ENCODE measurements around the gene NAP1L5. TPM values are rescaled to one million over a fixed set of nuclear protein-coding genes. Genes with fewer than 3 reads are reported as not detected.

NAP1L5 gene
- polyA plus RNA-seq, 2 of the 4 experiments (the other 2 are of a cell fraction): 2.4 to 3.0 TPM

DNA sequence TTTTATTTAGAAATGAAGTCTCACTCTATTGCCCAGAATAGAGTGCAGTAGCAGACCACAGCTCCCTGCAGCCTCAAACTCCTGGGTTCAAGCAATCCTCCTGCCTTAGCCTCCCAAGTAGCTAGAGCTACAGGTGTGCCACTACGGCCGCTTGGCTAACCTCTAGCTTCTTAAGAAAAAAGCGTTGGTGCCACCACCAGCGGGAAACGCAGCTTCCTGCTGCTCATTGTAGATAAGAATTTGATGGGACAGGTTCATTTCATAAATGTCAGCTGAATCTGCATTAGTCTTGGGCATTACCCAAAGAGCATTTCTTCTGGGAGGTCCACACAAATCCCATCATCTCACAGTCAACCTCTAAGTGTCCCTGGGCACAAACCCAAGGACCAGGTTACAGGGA lies 33.2 kb upstream of the NAP1L5 start:
- FAIRE-seq (no peak), ATAC-seq (no peak), DNase-seq (ENCODE audit: low read depth in 1 of 2, low spot score in 1 of 2) (no peak)
- Histone ChIP-seq H3K4me3 (no peak overlapping the region), H3K4me1 (no peaks in the 10 kb centered on the region), H3K27ac (no peak overlapping the region), H3K9me3 (no peaks in the 10 kb centered on the region), H3K4me2 (no peak overlapping the region)
- ChIA-PET POLR2A (no interaction called here), CTCF (no interaction called here)
- 96% methylated on average over 4 of the region's 5 CpGs for WGBS (ENCODE audit: missing lambda C conversion rate)
- TF ChIP-seq RAD21 (conservative IDR thresholded peaks at IDR 0.05 in 1 of 2, IDR thresholded peaks at IDR 0.05 in 1 of 2) (no peak), FOSB (CRISPR knock-in tag; IDR thresholded peaks at IDR 0.05) (no peak), CBX8 (IDR thresholded peaks at IDR 0.05) (no peak), ESRRA (IDR thresholded peaks at IDR 0.05; ENCODE audit: borderline replicate concordance, low read length) (no peak), KDM5A (IDR thresholded peaks at IDR 0.05) (no peak), HOXB13 (CRISPR knock-in tag; IDR thresholded peaks at IDR 0.05; ENCODE audit: low read depth) (no peak), EHF (CRISPR knock-in tag; IDR thresholded peaks at IDR 0.05) (no peak), ZFP36 (IDR thresholded peaks at IDR 0.05; ENCODE audit: borderline replicate concordance, partially characterized antibody) (no peak), RFX5 (IDR thresholded peaks at IDR 0.05) (no peak), FOSL2 (IDR thresholded peaks at IDR 0.05) (no peak), FOSL2 (CRISPR knock-in tag; IDR thresholded peaks at IDR 0.05) (no peak), BHLHE40 (IDR thresholded peaks at IDR 0.05; ENCODE audit: low read depth, low read length) (no peak), KDM1A (IDR thresholded peaks at IDR 0.05; ENCODE audit: low read depth) (no peak)
- TF ChIP-seq, protein P1, sequence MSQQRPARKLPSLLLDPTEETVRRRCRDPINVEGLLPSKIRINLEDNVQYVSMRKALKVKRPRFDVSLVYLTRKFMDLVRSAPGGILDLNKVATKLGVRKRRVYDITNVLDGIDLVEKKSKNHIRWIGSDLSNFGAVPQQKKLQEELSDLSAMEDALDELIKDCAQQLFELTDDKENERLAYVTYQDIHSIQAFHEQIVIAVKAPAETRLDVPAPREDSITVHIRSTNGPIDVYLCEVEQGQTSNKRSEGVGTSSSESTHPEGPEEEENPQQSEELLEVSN (IDR thresholded peaks at IDR 0.05; ENCODE audit: borderline replicate concordance, low read depth): no peak

GRCh38 chr4:88729146-88729760 lies 31.6 kb upstream of the NAP1L5 start:
- 80% methylated on average over 6 of the region's 6 CpGs for WGBS (ENCODE audit: missing lambda C conversion rate)
- H3K9me3 ChIP-seq: no peaks in the 10 kb centered on the region
- no peak overlapping the region for H3K27ac ChIP-seq
- H3K4me1 ChIP-seq: no peaks in the 10 kb centered on the region
- H3K4me2 ChIP-seq: no peak overlapping the region
- ATAC-seq (no peak), DNase-seq (ENCODE audit: low read depth in 1 of 2, low spot score in 1 of 2) (no peak), FAIRE-seq (no peak)
- TF ChIP-seq KDM5A (IDR thresholded peaks at IDR 0.05) (no peak), MAFK (IDR thresholded peaks at IDR 0.05; ENCODE audit: partially characterized antibody) (no peak), CHD2 (IDR thresholded peaks at IDR 0.05; ENCODE audit: low read length, partially characterized antibody) (no peak), ESRRA (IDR thresholded peaks at IDR 0.05; ENCODE audit: borderline replicate concordance, low read length) (no peak), RAD21 (conservative IDR thresholded peaks at IDR 0.05 in 1 of 2, IDR thresholded peaks at IDR 0.05 in 1 of 2) (no peak), HOXB13 (CRISPR knock-in tag; IDR thresholded peaks at IDR 0.05; ENCODE audit: low read depth) (no peak), SMC3 (IDR thresholded peaks at IDR 0.05) (no peak), PHF8 (IDR thresholded peaks at IDR 0.05; ENCODE audit: borderline replicate concordance, low read depth) (no peak), NR3C1 (IDR thresholded peaks at IDR 0.05) (no peak), RARB (CRISPR knock-in tag; IDR thresholded peaks at IDR 0.05) (no peak)
- CTCF ChIA-PET: no interaction called here
- H3K4me3 ChIP-seq: no peak overlapping the region
- POLR2A ChIA-PET: interaction anchor here (0.7 kb wide), 1 partner anchor 457 kb away, joined by 3 read pairs; no protein-coding TSS in a partner anchor

DNA sequence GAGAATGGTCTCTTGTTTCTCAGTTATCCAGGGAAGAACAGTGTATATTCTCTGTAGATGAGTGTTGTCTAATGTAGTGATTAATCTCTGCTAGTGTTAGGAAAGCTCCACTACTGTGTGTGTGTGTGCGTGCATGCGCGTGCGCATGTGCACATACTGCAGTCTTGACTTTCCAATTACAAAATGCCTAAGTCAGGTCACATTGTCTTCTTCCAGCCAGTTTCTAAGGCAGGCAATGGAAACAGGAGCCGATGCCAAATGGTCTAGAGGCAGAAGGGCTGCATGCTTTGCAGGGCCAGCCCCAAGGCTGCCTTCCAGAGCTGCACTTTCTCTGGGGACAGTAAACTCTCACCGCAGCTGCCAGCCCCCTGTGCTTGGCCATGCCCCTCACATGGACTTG lies 30.5 kb upstream of the NAP1L5 start:
- no peak for DNase-seq (ENCODE audit: low read depth in 1 of 2, low spot score in 1 of 2)
- TF ChIP-seq GATA3 (IDR thresholded peaks at IDR 0.05; ENCODE audit: borderline replicate concordance) (no peak), ZSCAN20 (CRISPR knock-in tag; IDR thresholded peaks at IDR 0.05) (no peak), NPAS2 (CRISPR knock-in tag; IDR thresholded peaks at IDR 0.05; ENCODE audit: borderline replicate concordance) (no peak), CHD2 (IDR thresholded peaks at IDR 0.05; ENCODE audit: low read length, partially characterized antibody) (no peak), CEBPB (IDR thresholded peaks at IDR 0.05) (no peak)
- no peak for FAIRE-seq
- H3K4me3 ChIP-seq: no peak overlapping the region
- H3K4me2 ChIP-seq: no peak overlapping the region
- POLR2A ChIA-PET: interaction anchor here (0.7 kb wide), 1 partner anchor 455 kb away, joined by 3 read pairs; no protein-coding TSS in a partner anchor
- 94% methylated on average over 6 of the region's 6 CpGs for WGBS (ENCODE audit: missing lambda C conversion rate)
- CTCF ChIA-PET: no interaction called here
- no peaks in the 10 kb centered on the region for H3K4me1 ChIP-seq
- H3K27ac ChIP-seq: no peak overlapping the region
- H3K9me3 ChIP-seq: no peaks in the 10 kb centered on the region
- ATAC-seq: no peak

All from A549 (cell line).